D341Med (cell line): ENCODE measurements around the gene MVB12B.

Source experiments
- DNase-seq: peaks from one replicate; pipeline ENCODE4 v3.0.0; 2012; ENCODE audit warnings: low spot score

The MVB12B gene

DNA sequence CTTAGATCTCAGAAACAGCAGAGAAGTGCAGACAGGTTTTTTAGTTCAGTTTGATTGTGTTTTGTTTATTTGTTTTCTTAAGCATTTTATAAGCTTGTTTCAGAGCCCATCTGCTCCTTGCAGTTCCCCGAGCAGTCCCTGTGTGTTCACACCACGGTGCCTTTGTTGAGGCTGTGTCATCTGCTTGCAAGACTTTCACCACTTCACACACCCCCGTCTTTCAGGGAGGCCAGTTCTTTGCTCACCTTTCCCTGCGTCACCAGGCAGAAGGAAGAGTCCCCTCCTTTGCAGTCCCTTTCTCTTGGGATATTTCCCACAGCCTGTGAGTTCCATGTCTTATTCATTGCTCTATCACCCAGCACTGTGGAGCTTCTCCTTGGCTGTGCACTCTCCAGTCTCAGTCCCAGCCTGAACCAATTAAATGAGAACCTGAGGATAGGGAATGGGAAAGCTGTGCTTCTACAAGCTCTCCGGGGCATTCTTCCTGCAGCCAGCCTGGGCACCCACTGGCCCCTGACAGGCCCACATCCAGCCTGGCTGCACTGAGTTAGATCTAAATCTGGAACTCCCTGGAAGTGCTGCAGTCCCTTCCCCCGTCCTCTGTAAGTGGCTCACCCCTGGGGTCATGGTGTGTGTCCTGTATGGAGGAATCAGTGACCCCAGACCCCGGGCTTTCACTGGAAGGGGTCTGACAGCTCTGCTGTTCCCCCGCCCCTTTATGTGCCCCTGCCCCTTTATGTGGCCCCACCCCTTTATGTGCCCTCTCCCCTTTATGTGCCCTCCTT lies 5.5 kb downstream of the MVB12B start:
- no peak for DNase-seq

DNA sequence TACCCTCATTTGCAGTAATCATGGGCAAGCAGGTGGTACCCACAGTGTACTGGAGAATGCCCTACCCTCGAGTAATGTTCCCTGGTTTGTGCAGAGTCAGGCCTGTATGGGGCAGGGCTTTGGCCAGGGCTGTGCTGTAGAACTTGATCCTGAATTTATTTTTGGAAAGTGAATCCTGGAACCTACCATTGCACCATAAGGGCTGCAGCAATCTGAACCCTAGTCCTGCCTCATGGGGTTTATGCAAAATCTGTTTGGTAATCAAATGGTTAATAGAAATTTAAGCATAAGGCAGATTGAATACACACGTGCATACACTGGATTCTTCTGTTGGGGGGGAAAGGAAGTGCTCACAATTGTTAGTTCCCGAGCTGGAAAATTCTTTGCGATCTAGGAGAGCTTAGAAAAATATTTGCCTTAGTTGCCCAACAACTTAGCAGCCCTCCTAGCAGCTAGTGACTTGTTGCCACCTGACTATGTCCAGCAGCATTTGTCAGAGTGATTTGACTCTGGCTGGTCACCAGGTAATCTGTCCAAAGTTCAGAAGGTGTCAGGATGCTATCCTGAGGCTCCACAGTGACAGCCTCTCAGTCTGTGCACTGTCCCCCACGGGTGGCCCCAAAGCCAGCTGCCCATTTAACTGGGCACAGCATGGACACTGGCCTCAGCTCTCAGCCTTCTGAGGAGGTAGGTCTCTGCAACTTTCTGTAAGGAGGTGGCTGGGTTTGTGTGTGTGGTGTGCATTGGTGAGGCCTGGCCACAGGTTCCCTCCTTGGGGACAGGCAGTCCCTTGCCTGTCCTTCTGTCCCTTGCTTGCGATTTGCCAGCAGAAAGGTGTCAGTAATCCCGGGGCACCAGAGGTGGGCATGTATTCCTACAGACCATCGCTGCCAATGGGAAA lies 8.3 kb downstream of the MVB12B start:
- DNase-seq: peak; percentile 17

- peak; percentile 28 for DNase-seq
Measured at GRCh38 chr9:126335837-126336735, 9.5 kb downstream of the MVB12B start.

DNA sequence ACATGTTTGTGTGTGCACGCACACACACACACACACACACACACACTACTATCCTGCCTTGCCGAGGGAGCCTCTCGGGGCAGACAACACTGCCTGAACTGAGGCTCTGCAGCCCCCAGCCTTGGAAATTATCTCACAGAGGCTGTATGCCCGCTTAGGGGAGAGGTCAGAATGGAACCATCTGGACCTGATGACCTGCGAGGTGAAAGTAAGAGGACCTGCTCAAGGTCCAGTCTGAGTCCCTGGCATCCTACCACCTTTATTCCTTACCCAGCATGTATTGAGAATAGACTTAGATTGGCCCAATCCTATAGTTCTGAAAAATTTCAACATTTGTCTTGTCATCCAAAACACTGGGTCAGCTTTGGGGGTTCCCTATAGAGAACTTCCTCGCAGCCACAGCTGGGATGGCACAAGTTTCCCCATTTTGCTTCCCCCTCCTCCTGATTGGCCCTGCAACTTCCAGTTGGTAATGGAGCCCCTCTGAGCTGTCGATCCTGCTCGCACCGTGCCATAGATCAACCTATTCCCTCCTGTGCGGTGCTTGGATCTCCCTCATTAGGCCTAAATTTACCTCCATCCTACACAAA lies 10.2 kb downstream of the MVB12B start:
- peak; percentile 9 for DNase-seq

DNA sequence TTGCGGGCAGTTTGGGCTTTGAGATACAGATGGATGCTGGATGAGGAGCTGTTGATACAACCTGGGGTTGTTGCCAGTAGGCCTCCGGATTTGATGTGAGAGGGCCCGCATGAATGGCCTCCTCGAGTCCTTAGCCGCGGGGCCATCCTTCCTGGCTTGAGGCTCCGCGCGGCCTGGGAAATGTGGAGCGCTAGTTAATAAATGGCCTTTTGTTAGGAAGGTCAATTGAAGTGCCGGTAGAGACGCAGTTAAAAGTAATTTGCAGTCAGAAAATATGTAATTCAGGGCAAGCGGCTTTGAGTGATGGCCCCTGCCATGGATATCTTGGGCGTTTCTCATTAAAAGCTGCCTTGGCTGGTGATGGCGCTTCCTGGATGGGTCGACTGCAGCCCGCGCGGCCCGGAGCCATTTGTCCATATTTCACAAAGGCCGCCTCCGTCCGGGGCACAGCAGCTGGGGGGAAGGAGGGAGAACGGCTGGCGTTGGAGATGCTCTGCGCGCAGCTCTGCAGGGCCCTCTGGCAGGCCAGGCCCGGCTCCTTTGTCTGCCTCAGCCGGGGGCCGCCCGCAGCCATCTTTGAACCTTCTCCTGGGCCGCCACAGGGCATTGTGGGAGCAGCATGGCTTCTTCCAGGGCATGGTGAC lies 11.2 kb downstream of the MVB12B start:
- peak; percentile 25 for DNase-seq

- DNase-seq: no peak
Measured at GRCh38 chr9:126338945-126339344, 12.3 kb downstream of the MVB12B start.

- DNase-seq: no peak
Measured at GRCh38 chr9:126341426-126341825, 14.8 kb downstream of the MVB12B start.

DNA sequence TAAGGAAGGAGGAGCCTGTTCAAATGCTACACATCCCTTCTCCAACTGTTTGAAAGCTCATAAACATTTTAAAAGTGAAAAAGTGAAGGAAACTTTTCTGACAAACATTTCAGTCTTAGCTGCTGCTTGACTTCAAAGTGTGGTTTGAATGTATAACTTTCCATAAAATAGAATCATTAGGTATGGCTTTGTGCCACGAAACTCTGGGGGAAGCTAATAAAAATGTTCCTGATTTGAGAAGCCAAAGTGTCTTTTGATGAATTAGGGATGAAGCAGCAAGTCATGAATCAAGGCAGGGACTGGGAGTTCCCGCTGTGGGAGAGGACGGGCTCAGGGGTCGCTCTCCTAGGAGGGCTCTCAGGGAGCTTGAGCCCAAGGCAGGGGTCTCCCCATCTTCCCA lies 15.3 kb downstream of the MVB12B start:
- DNase-seq: peak; percentile 22

GRCh38 chr9:126342621-126343031 lies 16.0 kb downstream of the MVB12B start:
- peak; percentile 85 for DNase-seq

DNA sequence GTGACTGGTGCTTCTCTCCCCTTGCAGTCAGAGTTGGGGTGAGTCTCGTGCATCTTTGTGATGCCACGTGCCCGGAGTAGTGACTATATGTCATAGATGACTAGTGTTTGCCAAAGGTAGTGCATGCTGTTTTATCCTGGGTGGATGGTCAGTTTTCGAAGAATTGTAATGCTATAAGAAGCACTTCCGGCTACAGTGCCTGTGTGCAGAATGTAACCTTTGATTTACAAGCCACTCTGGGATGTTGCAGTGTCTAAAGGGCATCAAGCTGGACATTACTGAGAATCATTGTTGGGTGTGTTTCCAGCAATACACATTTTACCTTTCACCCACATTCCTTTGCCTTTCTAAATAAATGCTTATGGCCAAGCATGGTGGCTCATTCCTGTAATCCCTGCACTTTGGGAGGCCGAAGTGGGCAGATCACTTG lies 16.7 kb downstream of the MVB12B start:
- peak; percentile 45 for DNase-seq

- no peak for DNase-seq
Measured at GRCh38 chr9:126346031-126346430, 19.4 kb downstream of the MVB12B start.

DNA sequence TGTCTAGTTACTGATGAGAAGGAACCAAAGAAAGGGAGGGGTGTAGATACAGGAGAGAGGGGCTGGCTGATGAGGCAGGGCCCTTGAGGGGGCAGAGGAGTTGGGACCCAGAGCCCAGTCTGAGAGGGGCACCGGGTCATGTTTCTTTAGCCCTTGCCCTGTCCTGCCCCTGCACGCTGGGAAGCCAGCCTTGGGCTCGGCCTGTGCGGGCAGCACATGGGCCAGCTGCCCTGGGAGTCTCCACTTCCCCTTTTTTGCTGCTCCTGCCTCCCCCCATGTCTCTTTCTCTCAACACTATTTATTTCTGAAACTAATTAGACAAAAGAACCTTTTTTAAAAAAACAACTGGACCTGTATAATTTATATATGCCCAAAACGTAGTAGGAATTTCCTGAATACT lies 20.5 kb downstream of the MVB12B start:
- DNase-seq: peak; percentile 19

DNA sequence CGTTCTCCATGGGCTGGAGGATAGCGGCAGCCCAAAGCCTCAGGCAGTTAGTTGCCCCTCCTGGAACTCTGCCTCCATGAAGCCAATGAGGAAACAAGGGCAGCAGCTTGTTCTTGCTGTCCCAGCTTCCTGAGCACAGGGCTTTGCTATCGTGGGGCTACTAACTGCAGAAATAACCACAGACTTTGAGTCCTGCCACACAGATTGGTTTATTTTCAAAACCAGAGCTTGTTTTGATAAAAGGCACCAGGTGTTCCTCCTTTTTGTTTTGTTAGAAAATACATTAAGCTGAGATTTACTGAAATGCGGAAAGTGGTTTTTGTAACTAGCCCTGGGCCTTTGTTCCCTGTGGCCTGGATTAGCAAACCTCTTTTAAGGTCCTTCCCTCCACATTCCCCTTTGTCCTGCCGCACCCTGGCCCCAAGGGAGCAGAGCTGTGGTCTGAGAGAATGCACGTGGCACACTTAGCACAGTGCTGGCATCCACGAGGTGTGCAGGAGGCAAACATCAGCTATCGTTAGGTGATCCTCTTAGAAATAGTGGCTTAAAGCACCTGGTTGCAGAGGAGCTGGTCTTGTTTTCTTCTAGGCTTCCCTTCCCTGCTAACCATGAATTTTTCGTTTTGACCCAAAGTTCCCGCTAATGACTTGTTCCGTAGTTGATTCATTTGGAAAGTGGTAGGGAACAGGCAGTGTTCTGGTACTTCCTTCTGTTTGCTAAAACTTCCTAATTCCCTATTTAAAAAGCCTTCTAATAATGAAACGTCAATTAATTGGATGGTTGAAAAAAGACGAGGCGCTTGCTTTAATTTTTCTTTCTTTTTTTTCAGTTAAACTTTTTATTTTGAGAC lies 21.5 kb downstream of the MVB12B start:
- peak; percentile 48 for DNase-seq

GRCh38 chr9:126348911-126349550 lies 22.4 kb downstream of the MVB12B start:
- DNase-seq: peak; percentile 14

- no peak for DNase-seq
Measured at GRCh38 chr9:126354887-126355770, 28.5 kb downstream of the MVB12B start.

DNA sequence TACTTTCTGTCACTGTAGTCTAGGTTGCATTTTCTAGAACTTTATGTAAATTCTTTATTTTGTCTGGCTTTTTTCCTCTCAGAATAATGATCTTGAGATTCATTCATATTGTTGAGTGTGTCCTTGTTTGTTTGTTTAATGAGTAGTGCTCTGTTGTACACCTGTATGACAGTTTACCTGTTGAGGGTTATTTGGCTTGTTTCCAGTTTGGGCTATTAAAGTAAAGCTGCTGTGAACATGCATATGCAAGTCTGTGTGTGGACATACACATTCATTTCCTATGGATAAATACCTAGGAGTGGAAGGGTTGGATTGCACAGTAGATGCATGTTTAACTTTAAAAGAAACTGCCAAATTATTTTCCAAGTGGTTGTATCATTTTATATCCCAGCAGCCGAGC lies 30.4 kb downstream of the MVB12B start:
- DNase-seq: no peak

DNA sequence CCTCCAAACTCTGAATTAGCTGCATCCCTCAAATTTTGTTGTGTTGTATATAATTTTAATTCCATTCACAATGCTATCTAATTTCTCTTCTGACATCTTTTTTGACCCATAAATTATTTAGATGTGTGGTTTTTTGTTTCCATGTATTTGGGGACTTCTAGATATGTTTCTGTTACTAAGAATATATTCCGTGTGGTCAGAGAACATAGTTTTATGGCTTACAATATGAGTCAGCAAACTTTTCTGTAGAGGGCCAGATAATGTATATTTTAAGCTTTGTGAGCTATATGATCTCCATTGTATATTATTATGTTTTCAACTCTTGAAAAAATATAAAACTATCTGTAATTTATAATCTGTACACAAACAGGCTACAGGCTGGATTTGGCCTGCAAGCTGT lies 33.4 kb downstream of the MVB12B start:
- no peak for DNase-seq

GRCh38 chr9:126361810-126362238 lies 35.2 kb downstream of the MVB12B start:
- DNase-seq: no peak

GRCh38 chr9:126363250-126363649 lies 36.6 kb downstream of the MVB12B start:
- no peak for DNase-seq
